Measurements from ENCODE around the gene RPL27.

GRCh38 chr17:43030137-43030767, 32.0 kb downstream of the RPL27 start:
- TF ChIP-seq POLR2A (IDR thresholded peaks at IDR 0.05) = no peak
- TF ChIP-seq CTCF (IDR thresholded peaks at IDR 0.05) = no peak
- TF ChIP-seq EP300 (IDR thresholded peaks at IDR 0.05) = no peak
